SK-N-SH treated with all-trans-retinoic acid at 6 μM for 48 hours (cell line): Measurements from ENCODE around the gene CRISPLD2.

Experiments
- ARNTL ChIP-seq: fragments of 450-650 bp; formaldehyde crosslinking; IDR thresholded peaks from 2 replicates; pipeline ENCODE4 v1.5.0; 2020; ENCODE audit warnings: low read depth, mild to moderate bottlenecking, moderate library complexity, borderline replicate concordance
- BACH2 ChIP-seq: fragments of 250-450 bp; sonication (Bioruptor Pico); IDR thresholded peaks from 2 replicates; pipeline ENCODE4 v1.9.0; 2021; ENCODE audit warnings: mild to moderate bottlenecking, borderline replicate concordance
- CSDC2 ChIP-seq: fragments of 250-450 bp; sonication (Bioruptor Pico); IDR thresholded peaks from 2 replicates; pipeline ENCODE4 v1.5.0; 2020; ENCODE audit warnings: mild to moderate bottlenecking, moderate library complexity
- GLIS3 ChIP-seq: fragments of 250-450 bp; sonication (Bioruptor Pico); IDR thresholded peaks from 2 replicates; pipeline ENCODE4 v1.5.0; 2020; ENCODE audit warnings: mild to moderate bottlenecking, moderate library complexity
- ISL1 ChIP-seq: fragments of 250-450 bp; sonication (Bioruptor Pico); IDR thresholded peaks from 2 replicates; pipeline ENCODE4 v2.1.2; 2022; ENCODE audit warnings: mild to moderate bottlenecking, moderate library complexity
- TCF4 ChIP-seq: fragments of 250-450 bp; sonication (Bioruptor Pico); IDR thresholded peaks from 2 replicates; pipeline ENCODE4 v1.8.0; 2021; ENCODE audit warnings: mild to moderate bottlenecking, moderate library complexity, borderline replicate concordance
- TOX ChIP-seq: fragments of 250-450 bp; sonication (Bioruptor Pico); IDR thresholded peaks from 2 replicates; pipeline ENCODE4 v1.8.0; 2021; ENCODE audit warnings: mild to moderate bottlenecking, moderate library complexity, borderline replicate concordance
- ZC3H10 ChIP-seq: fragments of 250-450 bp; sonication (Bioruptor Pico); IDR thresholded peaks from 2 replicates; pipeline ENCODE4 v1.5.1; 2021; ENCODE audit warnings: mild to moderate bottlenecking, moderate library complexity
- ZFP3 ChIP-seq: fragments of 250-450 bp; sonication (Bioruptor Pico); IDR thresholded peaks from 2 replicates; pipeline ENCODE4 v1.5.0; 2020; ENCODE audit warnings: mild to moderate bottlenecking, moderate library complexity
- TF ChIP-seq, protein P1 (sequence below): fragments of 250-450 bp; sonication (Bioruptor Pico); IDR thresholded peaks from 2 replicates; pipeline ENCODE4 v1.8.0; 2020; ENCODE audit warnings: mild to moderate bottlenecking, moderate library complexity, borderline replicate concordance
- TF ChIP-seq, protein P2 (sequence below): fragments of 250-450 bp; sonication (Bioruptor Pico); IDR thresholded peaks from 2 replicates; pipeline ENCODE4 v1.8.0; 2021; ENCODE audit warnings: low read depth, mild to moderate bottlenecking, moderate library complexity, borderline replicate concordance
- TF ChIP-seq, protein P3 (sequence below): fragments of 250-450 bp; sonication (Bioruptor Pico); IDR thresholded peaks from 2 replicates; pipeline ENCODE4 v1.5.1; 2020; ENCODE audit warnings: low read depth, mild to moderate bottlenecking, moderate library complexity

DNA sequence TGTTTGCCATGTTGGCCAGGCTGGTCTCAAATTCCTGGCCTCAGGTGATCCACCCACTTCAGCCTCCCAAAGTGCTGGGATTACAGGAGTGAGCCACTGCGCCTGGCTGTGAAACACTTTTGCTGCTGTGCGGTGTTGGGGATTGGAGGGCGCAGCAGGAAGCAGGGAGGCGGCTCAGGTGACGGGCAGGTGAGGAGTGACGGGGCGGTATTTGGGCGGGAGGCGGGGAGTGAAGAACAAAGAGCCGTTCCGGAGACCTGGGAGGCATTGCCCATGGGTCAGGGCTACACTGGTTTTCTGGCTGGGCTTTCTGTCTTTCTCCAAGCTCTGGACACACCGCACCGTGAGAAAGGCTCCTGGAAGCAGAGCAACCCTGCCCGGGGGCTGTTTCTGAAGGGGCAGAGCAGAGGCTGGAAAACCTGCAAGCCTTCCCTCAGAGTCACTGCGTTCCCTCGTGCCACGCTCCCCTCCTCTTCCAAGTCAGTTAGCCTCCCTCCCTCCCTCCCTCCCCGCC is 22.1 kb downstream of the CRISPLD2 start:
- TF ChIP-seq ZC3H10 (CRISPR knock-in tag) (no peak), GLIS3 (no peak), BACH2 (CRISPR knock-in tag) (no peak), ARNTL (no peak), ISL1 (no peak), TOX (CRISPR knock-in tag) (no peak), CSDC2 (CRISPR knock-in tag) (no peak), TCF4 (CRISPR knock-in tag) (no peak), ZFP3 (CRISPR knock-in tag) (no peak)
- TF ChIP-seq, protein P1, sequence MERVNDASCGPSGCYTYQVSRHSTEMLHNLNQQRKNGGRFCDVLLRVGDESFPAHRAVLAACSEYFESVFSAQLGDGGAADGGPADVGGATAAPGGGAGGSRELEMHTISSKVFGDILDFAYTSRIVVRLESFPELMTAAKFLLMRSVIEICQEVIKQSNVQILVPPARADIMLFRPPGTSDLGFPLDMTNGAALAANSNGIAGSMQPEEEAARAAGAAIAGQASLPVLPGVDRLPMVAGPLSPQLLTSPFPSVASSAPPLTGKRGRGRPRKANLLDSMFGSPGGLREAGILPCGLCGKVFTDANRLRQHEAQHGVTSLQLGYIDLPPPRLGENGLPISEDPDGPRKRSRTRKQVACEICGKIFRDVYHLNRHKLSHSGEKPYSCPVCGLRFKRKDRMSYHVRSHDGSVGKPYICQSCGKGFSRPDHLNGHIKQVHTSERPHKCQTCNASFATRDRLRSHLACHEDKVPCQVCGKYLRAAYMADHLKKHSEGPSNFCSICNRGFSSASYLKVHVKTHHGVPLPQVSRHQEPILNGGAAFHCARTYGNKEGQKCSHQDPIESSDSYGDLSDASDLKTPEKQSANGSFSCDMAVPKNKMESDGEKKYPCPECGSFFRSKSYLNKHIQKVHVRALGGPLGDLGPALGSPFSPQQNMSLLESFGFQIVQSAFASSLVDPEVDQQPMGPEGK (CRISPR knock-in tag) = no peak
- TF ChIP-seq, protein P2, sequence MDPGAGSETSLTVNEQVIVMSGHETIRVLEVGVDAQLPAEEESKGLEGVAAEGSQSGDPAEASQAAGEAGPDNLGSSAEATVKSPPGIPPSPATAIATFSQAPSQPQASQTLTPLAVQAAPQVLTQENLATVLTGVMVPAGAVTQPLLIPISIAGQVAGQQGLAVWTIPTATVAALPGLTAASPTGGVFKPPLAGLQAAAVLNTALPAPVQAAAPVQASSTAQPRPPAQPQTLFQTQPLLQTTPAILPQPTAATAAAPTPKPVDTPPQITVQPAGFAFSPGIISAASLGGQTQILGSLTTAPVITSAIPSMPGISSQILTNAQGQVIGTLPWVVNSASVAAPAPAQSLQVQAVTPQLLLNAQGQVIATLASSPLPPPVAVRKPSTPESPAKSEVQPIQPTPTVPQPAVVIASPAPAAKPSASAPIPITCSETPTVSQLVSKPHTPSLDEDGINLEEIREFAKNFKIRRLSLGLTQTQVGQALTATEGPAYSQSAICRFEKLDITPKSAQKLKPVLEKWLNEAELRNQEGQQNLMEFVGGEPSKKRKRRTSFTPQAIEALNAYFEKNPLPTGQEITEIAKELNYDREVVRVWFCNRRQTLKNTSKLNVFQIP (CRISPR knock-in tag) = no peak
- TF ChIP-seq, protein P3, sequence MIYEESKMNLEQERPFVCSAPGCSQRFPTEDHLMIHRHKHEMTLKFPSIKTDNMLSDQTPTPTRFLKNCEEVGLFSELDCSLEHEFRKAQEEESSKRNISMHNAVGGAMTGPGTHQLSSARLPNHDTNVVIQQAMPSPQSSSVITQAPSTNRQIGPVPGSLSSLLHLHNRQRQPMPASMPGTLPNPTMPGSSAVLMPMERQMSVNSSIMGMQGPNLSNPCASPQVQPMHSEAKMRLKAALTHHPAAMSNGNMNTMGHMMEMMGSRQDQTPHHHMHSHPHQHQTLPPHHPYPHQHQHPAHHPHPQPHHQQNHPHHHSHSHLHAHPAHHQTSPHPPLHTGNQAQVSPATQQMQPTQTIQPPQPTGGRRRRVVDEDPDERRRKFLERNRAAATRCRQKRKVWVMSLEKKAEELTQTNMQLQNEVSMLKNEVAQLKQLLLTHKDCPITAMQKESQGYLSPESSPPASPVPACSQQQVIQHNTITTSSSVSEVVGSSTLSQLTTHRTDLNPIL (CRISPR knock-in tag) = no peak
